ENCODE measurements around the gene PHF21A.
"Not testable (repeated sequence)": the region's sequence is repeated elsewhere in the genome, so short reads cannot be mapped to it uniquely, and the experiment has no call there.

Gene PHF21A

DNA sequence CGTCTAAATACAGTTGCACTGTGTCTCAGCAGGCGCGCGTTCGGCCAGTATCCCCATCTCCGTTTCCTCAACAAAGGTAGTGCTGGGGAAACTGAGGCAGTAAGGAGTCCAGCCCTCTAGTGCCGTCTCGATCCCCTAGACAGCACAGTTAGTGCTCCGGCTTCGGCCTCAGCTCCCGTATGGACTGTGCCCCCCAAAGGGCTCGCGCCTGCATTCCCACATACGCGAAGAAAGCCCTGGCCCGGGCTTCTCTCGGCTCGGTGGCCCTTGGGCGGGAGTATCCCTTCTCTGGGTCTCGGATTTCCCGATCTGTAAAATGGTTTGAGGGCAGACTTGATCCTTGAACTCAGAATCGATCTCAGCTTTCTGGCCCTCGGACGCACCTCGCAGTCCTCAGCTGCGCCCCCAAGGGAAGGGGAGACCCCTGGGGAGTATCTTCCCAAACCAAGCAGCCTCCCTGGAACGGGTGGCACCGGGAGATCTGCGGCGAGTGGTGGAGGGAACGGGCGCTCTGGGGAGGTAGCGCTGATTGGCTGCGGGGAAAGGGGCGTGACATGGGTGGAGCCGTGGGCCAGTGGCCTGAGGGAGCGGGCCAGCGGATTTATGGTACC is 202.8 kb downstream of the PHF21A start:
- peak; percentile 88 for DNase-seq

- peak; percentile 99 for DNase-seq
These were observed 203.5 kb downstream of the PHF21A start, which contains the start of gene PEX16 for GRCh38 chr11:45917623-45918330. TSS of gene PEX16 (minus strand) at chr11:45917877. CDS start at chr11:45917811, 66 bp downstream.

DNA sequence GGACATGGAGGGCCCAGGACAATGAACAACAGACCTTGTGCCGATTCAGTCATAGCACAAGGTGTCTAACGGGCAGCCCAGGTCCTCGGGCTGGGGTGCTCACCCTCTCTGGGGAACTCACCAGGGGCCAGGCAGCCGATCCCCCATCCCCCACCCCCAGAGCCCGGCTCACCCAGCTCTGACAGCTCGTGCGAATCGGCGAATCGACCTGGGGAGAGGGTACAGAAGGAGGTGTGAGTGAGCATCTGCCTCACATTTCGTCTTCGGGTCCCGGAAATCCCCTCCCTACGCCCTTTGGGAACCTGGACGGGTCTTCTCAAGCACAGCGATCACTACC is 204.0 kb downstream of the PHF21A start:
- DNase-seq = no peak

- DNase-seq = no peak
These were observed 205.8 kb downstream of the PHF21A start for GRCh38 chr11:45915446-45915845.

- DNase-seq = no peak
These were observed 207.2 kb downstream of the PHF21A start for GRCh38 chr11:45913942-45914635.

DNA sequence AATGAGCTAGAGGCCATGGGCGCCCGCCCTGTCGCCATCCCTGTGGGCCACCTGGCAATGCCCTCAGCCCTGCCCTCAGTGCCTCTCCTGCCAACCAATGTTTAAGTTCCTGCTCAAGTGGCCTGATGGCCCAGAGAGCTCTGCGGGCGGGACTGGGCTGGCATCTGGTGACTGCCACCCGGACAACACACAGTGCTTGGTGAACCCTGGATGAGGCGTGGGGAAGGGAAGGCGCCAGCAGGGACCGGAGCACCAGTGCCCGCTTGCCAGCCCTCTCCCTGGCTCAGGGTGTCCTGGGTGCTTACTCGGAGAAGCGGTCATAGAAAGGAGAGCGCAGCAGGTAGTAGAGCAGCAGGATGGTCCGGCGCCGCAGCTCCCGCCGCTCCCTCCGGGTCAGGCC is 207.7 kb downstream of the PHF21A start:
- DNase-seq = no peak

- DNase-seq = no peak
These were observed 210.6 kb downstream of the PHF21A start for GRCh38 chr11:45910623-45911022.

DNA sequence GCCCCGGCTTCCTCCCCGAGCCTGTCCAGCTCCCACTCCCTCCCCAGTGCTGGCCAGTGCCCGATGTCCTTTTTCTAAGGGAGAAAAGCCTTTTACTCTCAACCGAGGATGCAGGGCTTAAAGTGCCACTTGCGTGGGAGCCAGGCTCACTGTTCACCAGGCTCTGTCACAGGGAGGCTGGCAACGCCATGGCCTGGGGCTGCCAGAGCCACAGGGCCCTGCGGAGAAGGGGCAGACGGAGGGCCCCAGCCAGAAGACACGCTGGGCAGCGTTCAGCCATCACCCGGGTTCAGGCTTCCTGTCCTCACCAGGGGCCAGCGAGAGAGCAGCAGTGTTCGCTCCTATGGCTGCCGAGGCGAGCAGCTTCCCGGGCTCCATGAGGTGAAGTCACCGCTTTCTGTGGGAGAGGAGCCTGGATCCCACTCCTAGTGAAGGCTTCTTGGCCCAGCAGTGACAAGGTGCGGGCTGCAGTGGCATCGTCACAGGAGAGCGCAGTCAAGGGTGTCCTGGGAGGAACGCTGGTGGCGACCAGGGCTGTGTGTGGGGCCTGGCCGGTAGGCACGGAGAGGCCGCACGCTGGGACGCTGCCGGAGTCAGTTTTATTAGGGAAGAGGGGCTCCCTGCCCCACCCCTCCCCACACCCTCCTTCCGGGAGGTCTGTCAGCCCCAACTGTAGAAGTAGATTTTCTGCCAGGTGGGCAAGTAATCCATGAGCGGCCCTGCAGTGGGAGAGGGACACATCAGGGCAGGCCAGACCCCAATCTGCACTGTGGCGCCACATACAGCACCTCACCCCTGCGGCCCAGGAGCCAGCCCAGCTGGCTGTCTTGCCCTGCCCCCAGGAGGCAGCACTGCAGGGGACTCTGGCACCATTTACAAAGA is 211.4 kb downstream of the PHF21A start:
- DNase-seq = no peak

- DNase-seq = no peak
These were observed 213.3 kb downstream of the PHF21A start for GRCh38 chr11:45907911-45908370.

DNA sequence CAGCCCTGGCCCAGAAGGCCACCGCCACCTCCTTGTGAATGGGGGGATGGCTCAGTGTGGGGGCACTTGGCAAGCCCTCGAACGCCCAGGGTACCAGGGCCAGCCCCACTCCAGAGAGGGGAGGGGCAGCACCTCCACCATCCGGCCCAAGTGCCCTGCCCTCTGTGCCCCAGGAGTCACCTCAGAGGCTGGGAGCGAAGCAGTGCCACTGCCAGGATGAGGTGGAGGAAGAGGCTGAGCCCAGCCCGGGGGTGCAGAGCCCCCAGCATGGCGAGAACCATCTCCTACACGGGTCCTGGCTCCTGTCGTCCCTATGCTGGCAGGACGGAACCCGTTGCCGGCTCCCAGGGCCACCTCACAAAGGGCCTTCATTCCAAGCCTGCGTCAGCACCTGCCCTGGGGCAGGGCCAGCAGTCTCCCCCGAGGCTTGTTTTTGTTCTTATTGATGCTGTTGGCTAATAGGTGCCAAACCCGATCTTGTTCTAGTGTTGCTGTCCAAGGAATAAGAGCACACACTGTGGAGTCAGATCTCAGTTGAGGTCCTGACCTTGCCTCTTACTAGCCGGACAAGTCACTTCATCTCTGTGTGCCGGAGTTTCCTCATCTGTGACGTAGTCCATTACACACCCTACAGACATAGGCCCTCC is 214.2 kb downstream of the PHF21A start, which contains the start of gene FREY1:
Gene FREY1, minus strand, starts transcription at position 307 of the 647 bp plus-strand sequence. Its CDS starts 26 bp downstream, at position 281.
- DNase-seq = no peak

DNA sequence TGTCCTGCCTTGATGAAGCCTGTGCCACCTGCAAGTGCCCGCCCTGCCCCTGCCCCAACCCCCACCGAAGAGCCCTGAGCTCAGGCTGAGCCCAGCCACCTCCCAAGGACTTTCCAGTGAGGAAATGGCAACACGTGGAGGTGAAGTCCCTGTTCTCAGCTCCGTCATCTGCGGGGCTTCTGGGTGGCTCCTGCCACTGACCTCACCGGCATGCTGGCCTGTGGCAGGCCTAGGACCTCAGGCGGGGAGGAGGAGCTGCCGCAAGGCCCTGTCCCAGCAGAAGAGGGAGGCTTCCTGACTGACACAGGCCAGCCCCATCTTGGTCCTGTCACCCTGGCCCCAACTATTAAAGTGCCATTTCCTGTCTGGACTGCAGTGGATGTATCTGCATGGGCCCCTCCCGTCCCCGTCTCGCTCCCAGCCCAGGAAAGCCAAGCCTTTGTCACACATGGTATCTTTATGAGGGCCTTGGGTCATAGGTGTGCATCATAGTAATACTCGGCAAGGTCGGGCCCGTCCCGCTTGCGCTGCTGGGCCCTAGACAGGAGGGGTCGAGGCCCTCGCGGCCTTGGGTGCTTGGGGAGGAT is 215.1 kb downstream of the PHF21A start:
- no peak for DNase-seq

GRCh38 chr11:45905576-45905975 is 215.7 kb downstream of the PHF21A start:
- not testable (repeated sequence) for DNase-seq

DNA sequence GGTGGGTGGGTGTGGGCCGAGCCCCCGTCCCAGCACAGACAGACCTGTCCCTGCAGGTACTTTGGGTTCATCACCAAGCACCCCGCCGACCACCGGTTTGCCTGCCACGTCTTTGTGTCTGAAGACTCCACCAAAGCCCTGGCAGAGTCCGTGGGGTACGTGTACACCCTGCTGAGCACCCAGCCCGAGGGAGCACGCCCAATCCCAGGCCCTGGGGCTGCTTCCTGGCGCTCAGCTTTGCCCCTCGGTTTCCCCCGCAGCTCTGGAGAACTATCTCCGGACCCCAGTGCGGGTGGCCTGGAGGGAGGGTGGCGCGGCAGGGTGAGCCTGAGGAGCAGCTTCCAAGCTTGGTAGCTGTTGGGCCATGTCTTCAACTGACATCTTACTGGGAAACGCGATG is 216.2 kb downstream of the PHF21A start:
- no peak for DNase-seq

DNA sequence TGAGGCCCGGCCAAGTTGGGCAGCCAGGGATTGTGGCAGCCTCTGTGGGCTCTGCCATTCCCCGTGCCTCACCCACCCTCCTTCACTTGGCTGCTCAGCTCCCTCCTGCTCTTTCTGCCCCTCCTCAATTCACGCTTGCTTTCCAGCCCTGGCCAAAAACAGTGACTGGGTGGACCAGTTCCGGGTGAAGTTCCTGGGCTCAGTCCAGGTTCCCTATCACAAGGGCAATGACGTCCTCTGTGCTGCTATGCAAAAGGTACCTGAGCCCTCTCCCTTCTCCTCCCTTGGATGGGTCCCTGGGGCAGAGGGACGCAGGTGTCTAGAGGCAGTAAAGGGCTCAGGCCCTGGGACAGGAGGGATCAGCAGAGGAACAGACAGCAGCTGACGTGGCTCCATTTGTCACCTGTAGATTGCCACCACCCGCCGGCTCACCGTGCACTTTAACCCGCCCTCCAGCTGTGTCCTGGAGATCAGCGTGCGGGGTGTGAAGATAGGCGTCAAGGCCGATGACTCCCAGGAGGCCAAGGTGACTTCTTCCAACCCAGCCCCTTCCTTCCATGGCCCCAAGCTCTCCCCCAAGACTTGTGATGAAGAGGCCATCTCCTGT is 216.8 kb downstream of the PHF21A start:
- DNase-seq = no peak

- no peak for DNase-seq
These were observed 218.5 kb downstream of the PHF21A start for GRCh38 chr11:45902452-45903380.

DNA sequence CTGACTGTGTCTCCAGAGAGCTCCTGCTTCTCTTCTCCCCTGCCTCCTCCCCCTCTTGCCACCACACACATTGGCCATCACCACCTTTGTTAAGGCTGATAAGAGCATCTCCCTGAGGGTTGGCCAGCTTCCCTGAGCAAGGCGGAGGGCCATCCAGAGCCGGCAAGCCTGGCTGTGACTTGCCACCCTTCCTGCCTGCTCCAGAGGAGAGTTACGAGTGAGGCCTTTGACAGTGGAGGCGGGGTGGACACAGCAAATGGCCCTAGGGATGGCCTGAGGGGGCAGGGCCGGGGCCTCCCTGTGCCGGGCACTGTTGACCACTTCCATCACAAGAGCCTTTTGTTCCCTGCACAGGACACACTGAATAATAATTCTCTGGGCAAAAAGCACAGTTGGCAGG is 219.6 kb downstream of the PHF21A start:
- peak; percentile 60 for DNase-seq

- no peak for DNase-seq
These were observed 220.2 kb downstream of the PHF21A start for GRCh38 chr11:45900916-45901617.

DNA sequence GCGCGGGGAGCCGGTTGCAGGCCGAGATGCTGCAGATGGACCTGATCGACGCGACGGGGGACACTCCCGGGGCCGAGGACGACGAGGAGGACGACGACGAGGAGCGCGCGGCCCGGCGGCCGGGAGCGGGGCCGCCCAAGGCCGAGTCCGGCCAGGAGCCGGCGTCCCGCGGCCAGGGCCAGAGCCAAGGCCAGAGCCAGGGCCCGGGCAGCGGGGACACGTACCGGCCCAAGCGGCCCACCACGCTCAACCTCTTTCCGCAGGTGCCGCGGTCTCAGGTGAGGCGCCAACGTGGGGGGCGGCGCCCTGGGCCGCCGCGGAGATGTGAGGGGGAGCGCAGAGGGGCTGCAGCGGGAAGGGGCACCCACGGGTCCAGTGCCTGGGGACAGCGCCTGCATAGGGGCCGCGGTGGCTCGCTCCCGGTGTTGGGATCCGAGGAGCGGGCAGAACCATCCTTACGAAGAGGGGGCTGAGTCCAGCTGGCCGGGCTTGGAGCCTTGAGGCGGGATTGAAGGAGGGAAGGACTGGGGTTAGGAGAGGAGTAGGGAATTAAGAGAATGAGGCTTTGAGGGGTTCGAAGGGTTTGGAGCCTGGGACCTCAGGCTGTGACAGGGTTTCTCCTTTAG is 221.0 kb downstream of the PHF21A start:
- not testable (repeated sequence) for DNase-seq

All from hematopoietic multipotent progenitor cell treated with erythropoietin and hydrocortisone succinate and interleukin-3 and kit ligand, for 6 days (in vitro differentiated cells).